ENCODE data around the gene DDX27. TPM values are rescaled to one million over a fixed set of nuclear protein-coding genes. Genes with fewer than 3 reads are reported as not detected.
A peak's percentile ranks its signal among the peaks of the same experiment; 100 is the strongest.

DDX27 gene
- total and polyA plus RNA-seq, 2 of the 13 experiments (the other 11 are each of a cell fraction or from before 2014, with no cell fraction given), result 42.6 to 72.8 TPM

DNA sequence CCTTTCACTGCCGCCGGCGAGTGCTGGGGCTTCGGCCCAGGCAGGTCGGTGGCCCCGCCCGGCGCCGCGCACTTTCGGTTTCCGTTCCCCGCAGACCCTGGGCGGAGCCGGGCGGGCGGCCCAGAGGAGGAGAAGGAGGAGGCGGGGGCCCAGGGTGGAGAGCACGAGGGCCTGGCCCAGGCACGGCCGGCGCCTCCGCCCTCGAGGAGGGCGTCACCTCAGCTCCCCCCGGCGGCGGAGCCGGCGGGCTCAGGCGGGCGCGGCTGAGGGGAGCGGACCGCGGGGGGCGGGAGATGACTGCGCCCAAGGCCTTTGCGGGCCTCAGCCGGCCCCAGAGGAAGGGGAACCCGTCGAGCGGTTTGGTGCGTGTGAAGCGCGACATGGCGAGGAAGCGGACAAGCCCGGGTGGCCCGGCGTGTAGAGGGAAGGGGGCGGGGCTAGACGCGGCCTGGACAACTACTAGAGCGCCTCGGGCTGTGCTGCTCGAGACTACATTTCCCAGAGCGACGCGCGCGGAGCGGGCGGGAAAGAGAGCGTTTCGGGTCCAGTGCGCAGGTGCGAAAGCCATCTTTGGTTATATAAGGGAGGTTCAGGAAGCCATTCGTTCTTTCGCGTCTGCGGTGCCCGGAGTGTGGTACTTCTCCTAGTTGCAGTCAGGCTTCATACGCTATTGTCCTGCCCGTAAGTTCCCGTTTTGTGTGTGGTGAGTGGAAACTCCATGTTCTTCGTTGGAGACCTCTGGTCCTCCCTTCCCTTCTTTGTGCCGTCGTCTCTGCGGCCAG is 59.0 kb downstream of the DDX27 start, which contains the start of gene ZNFX1 (continued):
- TF ChIP-seq ZKSCAN8 (CRISPR knock-in tag; IDR thresholded peaks at IDR 0.05; ENCODE audit: borderline replicate concordance), result peak; percentile 81
- TF ChIP-seq REL (CRISPR knock-in tag; conservative IDR thresholded peaks at IDR 0.05), result peak; percentile 73
- peak; percentile 61; the same call in 1 of the 2 replicates for TF ChIP-seq NFYC (CRISPR knock-in tag; IDR thresholded peaks at IDR 0.05)
- peak; percentile 65; the same call in 1 of the 2 replicates for TF ChIP-seq JDP2 (CRISPR knock-in tag; IDR thresholded peaks at IDR 0.05; ENCODE audit: borderline replicate concordance)
- TF ChIP-seq ATF1 (CRISPR knock-in tag; IDR thresholded peaks at IDR 0.05), result 0 out of 2 replicates have a peak, but pooled peaks have one; percentile 29
- TF ChIP-seq CREB1 (IDR thresholded peaks at IDR 0.05), result peak; percentile 79
- peak; percentile 77 for TF ChIP-seq CREB1 (CRISPR knock-in tag; IDR thresholded peaks at IDR 0.05)
- TF ChIP-seq CHD2 (IDR thresholded peaks at IDR 0.05; ENCODE audit: low read depth, low read length), result peak; percentile 50; the same call in 1 of the 2 replicates
- TF ChIP-seq, protein P1, sequence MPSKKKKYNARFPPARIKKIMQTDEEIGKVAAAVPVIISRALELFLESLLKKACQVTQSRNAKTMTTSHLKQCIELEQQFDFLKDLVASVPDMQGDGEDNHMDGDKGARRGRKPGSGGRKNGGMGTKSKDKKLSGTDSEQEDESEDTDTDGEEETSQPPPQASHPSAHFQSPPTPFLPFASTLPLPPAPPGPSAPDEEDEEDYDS (CRISPR knock-in tag; IDR thresholded peaks at IDR 0.05), result peak; percentile 100
- TF ChIP-seq ZNF792 (CRISPR knock-in tag; IDR thresholded peaks at IDR 0.05), result peak; percentile 93
- TF ChIP-seq, protein P2, sequence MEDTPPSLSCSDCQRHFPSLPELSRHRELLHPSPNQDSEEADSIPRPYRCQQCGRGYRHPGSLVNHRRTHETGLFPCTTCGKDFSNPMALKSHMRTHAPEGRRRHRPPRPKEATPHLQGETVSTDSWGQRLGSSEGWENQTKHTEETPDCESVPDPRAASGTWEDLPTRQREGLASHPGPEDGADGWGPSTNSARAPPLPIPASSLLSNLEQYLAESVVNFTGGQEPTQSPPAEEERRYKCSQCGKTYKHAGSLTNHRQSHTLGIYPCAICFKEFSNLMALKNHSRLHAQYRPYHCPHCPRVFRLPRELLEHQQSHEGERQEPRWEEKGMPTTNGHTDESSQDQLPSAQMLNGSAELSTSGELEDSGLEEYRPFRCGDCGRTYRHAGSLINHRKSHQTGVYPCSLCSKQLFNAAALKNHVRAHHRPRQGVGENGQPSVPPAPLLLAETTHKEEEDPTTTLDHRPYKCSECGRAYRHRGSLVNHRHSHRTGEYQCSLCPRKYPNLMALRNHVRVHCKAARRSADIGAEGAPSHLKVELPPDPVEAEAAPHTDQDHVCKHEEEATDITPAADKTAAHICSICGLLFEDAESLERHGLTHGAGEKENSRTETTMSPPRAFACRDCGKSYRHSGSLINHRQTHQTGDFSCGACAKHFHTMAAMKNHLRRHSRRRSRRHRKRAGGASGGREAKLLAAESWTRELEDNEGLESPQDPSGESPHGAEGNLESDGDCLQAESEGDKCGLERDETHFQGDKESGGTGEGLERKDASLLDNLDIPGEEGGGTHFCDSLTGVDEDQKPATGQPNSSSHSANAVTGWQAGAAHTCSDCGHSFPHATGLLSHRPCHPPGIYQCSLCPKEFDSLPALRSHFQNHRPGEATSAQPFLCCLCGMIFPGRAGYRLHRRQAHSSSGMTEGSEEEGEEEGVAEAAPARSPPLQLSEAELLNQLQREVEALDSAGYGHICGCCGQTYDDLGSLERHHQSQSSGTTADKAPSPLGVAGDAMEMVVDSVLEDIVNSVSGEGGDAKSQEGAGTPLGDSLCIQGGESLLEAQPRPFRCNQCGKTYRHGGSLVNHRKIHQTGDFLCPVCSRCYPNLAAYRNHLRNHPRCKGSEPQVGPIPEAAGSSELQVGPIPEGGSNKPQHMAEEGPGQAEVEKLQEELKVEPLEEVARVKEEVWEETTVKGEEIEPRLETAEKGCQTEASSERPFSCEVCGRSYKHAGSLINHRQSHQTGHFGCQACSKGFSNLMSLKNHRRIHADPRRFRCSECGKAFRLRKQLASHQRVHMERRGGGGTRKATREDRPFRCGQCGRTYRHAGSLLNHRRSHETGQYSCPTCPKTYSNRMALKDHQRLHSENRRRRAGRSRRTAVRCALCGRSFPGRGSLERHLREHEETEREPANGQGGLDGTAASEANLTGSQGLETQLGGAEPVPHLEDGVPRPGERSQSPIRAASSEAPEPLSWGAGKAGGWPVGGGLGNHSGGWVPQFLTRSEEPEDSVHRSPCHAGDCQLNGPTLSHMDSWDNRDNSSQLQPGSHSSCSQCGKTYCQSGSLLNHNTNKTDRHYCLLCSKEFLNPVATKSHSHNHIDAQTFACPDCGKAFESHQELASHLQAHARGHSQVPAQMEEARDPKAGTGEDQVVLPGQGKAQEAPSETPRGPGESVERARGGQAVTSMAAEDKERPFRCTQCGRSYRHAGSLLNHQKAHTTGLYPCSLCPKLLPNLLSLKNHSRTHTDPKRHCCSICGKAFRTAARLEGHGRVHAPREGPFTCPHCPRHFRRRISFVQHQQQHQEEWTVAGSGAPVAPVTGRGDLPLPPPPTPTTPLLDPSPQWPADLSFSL (CRISPR knock-in tag; IDR thresholded peaks at IDR 0.05), result peak; percentile 57; the same call in 1 of the 2 replicates
- 0 out of 2 replicates have a peak, but pooled peaks have one; percentile 96 for TF ChIP-seq CC2D1A (CRISPR knock-in tag; IDR thresholded peaks at IDR 0.05)
- TF ChIP-seq REXO4 (CRISPR knock-in tag; IDR thresholded peaks at IDR 0.05; ENCODE audit: borderline replicate concordance), result peak; percentile 94
- TF ChIP-seq TOPORS (CRISPR knock-in tag; IDR thresholded peaks at IDR 0.05), result peak; percentile 97
- TF ChIP-seq ATM (IDR thresholded peaks at IDR 0.05; ENCODE audit: borderline replicate concordance), result peak; percentile 90; the same call in 1 of the 2 replicates
- peak; percentile 88 for TF ChIP-seq ZNF781 (CRISPR knock-in tag; IDR thresholded peaks at IDR 0.05; ENCODE audit: borderline replicate concordance, not compliant biosample characterization)
- TF ChIP-seq, protein P3, sequence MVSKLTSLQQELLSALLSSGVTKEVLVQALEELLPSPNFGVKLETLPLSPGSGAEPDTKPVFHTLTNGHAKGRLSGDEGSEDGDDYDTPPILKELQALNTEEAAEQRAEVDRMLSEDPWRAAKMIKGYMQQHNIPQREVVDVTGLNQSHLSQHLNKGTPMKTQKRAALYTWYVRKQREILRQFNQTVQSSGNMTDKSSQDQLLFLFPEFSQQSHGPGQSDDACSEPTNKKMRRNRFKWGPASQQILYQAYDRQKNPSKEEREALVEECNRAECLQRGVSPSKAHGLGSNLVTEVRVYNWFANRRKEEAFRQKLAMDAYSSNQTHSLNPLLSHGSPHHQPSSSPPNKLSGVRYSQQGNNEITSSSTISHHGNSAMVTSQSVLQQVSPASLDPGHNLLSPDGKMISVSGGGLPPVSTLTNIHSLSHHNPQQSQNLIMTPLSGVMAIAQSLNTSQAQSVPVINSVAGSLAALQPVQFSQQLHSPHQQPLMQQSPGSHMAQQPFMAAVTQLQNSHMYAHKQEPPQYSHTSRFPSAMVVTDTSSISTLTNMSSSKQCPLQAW (CRISPR knock-in tag; IDR thresholded peaks at IDR 0.05), result peak; percentile 64; the same call in 1 of the 2 replicates
- TF ChIP-seq ZNF777 (CRISPR knock-in tag; IDR thresholded peaks at IDR 0.05), result peak; percentile 97
- no peak for TF ChIP-seq IKZF1 (IDR thresholded peaks at IDR 0.05)
- TF ChIP-seq ZNF256 (CRISPR knock-in tag; conservative IDR thresholded peaks at IDR 0.05), result peak; percentile 98
- peak; percentile 99; the same call in 1 of the 2 replicates for TF ChIP-seq PAX8 (CRISPR knock-in tag; IDR thresholded peaks at IDR 0.05; ENCODE audit: borderline replicate concordance)
- TF ChIP-seq ZNF34 (CRISPR knock-in tag; IDR thresholded peaks at IDR 0.05; ENCODE audit: borderline replicate concordance), result peak; percentile 80; the same call in 1 of the 2 replicates
